Stimulated activated CD4-positive, alpha-beta T cell treated with anti-CD3 and anti-CD28 coated beads, Interleukin-4, amount 100 ng/mL, for 24 hours (primary cell): Measurements from ENCODE around the gene RBM24.
A peak's percentile ranks its signal among the peaks of the same experiment; 100 is the strongest.

Source experiments
- DNase-seq: peaks from one replicate; pipeline ENCODE4 v3.0.0-alpha.2; 2020

The RBM24 gene

GRCh38 chr6:17281100-17281496 is at the start of gene RBM24:
TSS of gene RBM24 (plus strand) at chr6:17281361. CDS start at chr6:17281582, 221 bp downstream.
- peak; percentile 17 for DNase-seq

- no peak for DNase-seq
These were observed 47.6 kb upstream of the RBM24 start for GRCh38 chr6:17233531-17233930.

- no peak for DNase-seq
These were observed 43.9 kb upstream of the RBM24 start for GRCh38 chr6:17237246-17237645.

- no peak for DNase-seq
These were observed 41.9 kb upstream of the RBM24 start for GRCh38 chr6:17239260-17239659.

- no peak for DNase-seq
These were observed 40.2 kb upstream of the RBM24 start for GRCh38 chr6:17240803-17241500.

GRCh38 chr6:17242087-17242486 is 39.1 kb upstream of the RBM24 start:
- no peak for DNase-seq

- no peak for DNase-seq
These were observed 30.9 kb upstream of the RBM24 start for GRCh38 chr6:17250237-17250636.

GRCh38 chr6:17251953-17252352 is 29.2 kb upstream of the RBM24 start:
- no peak for DNase-seq

- DNase-seq, result no peak
These were observed 22.4 kb upstream of the RBM24 start for GRCh38 chr6:17258749-17259148.

GRCh38 chr6:17265570-17265969 is 15.6 kb upstream of the RBM24 start:
- no peak for DNase-seq

GRCh38 chr6:17267566-17267965 is 13.6 kb upstream of the RBM24 start:
- no peak for DNase-seq

- DNase-seq, result no peak
These were observed 13.0 kb upstream of the RBM24 start for GRCh38 chr6:17268114-17268513.

GRCh38 chr6:17269840-17270239 is 11.3 kb upstream of the RBM24 start:
- no peak for DNase-seq

- no peak for DNase-seq
These were observed 9.5 kb upstream of the RBM24 start for GRCh38 chr6:17271628-17272027.

GRCh38 chr6:17276766-17277165 is 4.4 kb upstream of the RBM24 start:
- DNase-seq, result no peak

- no peak for DNase-seq
These were observed 3.9 kb upstream of the RBM24 start for GRCh38 chr6:17277256-17277655.

GRCh38 chr6:17278289-17279063 is 2.7 kb upstream of the RBM24 start:
- DNase-seq, result no peak

GRCh38 chr6:17280138-17280537 is 1.0 kb upstream of the RBM24 start:
- DNase-seq, result no peak

- no peak for DNase-seq
These were observed 540 bp upstream of the RBM24 start for GRCh38 chr6:17280552-17281090.

GRCh38 chr6:17281497-17282481 is 628 bp downstream of the RBM24 start:
- no peak for DNase-seq

GRCh38 chr6:17283074-17283473 is 1.9 kb downstream of the RBM24 start:
- no peak for DNase-seq

- DNase-seq, result no peak
These were observed 8.5 kb downstream of the RBM24 start for GRCh38 chr6:17289630-17290061.

GRCh38 chr6:17291778-17292177 is 10.6 kb downstream of the RBM24 start:
- no peak for DNase-seq
